ENCODE data around the gene GLIPR2.
"Not testable (repeated sequence)": the region's sequence is repeated elsewhere in the genome, so short reads cannot be mapped to it uniquely, and the experiment has no call there.

GLIPR2 gene

DNA sequence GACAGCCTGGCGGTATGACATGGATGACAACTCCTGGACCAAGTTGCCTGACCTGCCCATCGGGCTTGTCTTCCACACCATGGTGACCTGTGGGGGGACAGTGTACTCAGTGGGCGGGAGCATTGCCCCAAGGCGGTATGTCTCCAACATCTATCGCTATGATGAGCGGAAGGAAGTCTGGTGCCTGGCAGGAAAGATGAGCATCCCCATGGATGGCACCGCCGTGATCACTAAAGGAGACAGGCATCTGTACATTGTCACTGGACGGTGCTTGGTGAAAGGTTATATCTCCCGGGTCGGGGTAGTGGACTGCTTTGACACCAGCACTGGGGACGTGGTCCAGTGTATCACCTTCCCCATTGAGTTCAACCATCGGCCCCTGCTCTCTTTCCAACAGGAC is 34.0 kb downstream of the GLIPR2 start:
- no peak for DNase-seq
- TF ChIP-seq GATA1 (IDR thresholded peaks at IDR 0.05; ENCODE audit: low read depth, low read length) (no peak), POLR2A (IDR thresholded peaks at IDR 0.05; ENCODE audit: low read length) (no peak)

DNA sequence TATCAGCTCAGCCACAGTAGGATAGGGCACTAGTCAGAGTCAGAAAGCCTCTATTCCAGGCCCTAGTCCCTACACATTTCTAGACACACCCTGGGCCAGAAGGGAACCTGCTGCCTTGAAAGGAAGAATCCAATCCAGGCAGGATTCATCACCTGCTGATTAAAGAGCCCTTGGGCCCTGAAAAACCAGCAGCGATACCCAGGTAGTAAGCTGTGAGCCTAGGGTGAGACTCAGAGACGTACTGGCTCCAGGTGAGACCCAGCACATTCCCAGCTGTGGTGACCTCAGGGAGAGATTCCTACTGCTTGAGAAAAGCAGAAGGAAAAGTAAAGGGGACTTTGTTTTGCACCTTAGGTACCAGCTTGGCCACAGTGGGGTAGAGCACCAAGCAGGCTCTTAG is 37.3 kb downstream of the GLIPR2 start:
- TF ChIP-seq POLR2A (IDR thresholded peaks at IDR 0.05; ENCODE audit: low read length) (no peak), GATA1 (IDR thresholded peaks at IDR 0.05; ENCODE audit: low read depth, low read length) (no peak)
- no peak for DNase-seq

DNA sequence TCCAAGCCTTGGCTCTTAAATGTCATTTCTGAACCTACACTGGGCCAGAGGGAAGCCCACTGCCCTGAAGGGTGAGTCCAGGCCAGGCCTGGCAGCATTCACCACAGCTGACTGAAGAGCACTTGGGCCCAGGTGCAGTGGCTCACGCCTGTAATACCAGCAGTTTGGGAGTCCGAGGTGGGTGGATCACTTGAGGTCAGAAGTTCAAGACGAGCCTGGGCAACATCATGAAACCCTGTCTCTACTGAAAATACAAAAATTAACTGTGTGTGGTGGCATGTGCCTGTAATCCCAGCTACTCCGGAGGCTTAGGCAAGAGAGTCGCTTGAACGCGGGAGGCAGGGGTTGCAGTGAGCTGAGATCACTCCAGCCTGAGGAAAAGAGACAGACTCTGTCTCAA is 37.7 kb downstream of the GLIPR2 start:
- TF ChIP-seq GATA1 (IDR thresholded peaks at IDR 0.05; ENCODE audit: low read depth, low read length) (no peak), POLR2A (IDR thresholded peaks at IDR 0.05; ENCODE audit: low read length) (no peak)
- no peak for DNase-seq

DNA sequence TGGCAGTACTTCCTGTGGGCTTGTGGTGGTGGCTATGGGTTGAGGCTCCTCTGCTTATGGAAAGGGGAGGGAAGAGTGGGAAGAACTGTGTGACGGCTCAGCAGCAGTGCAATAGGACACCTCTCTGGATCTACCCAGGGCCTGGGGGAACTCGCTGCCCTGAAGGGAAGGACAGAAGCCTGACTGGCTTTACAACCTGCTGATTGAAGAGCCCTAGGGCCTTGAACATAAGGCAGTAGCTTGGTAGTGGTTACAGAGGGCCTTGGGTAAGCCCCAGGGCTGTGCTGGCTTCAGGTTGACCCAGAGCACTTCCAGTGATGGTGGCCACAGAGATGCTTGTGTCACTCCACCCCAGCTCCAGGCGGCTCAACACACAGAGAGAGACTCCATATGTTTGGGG is 38.2 kb downstream of the GLIPR2 start:
- no peak for TF ChIP-seq POLR2A (IDR thresholded peaks at IDR 0.05; ENCODE audit: low read length)
- TF ChIP-seq GATA1 (IDR thresholded peaks at IDR 0.05; ENCODE audit: low read depth, low read length), result no peak
- no peak for DNase-seq

DNA sequence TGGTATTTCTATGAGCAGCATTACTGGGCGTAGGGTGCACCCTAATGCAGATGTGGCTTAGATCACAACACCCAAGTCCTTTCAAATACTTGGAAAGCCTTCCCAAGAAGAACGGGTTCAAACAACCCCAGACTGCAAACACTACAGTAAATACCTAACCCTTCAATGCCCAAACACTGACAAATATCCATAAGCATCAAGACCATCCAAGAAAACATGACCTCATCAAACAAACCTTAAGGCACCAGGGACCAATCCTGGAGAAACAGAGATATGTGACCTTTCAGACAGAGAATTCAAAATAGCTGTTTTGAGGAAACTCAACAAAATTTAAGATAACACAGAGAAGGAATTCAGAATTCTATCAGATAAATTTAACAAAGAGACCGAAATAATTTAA is 38.7 kb downstream of the GLIPR2 start:
- DNase-seq, result not testable (repeated sequence)

DNA sequence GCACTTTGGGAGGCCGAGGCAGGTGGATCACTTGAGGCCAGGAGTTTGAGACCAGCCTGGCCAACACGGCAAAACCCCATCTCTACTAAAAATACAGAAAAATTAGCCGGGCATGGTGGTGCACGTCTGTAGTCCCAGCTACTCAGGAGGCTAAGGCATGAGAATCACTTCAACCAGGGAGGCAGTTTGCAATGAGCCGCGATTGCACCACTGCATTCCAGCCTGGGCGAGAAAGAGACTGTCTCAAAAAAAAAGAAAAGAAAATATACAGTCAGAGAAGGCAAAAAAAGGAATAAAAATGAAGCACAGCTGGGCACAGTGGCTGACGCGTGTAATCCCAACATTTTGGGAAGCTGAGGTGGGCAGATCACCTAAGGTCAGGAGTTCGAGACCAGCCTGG is 40.0 kb downstream of the GLIPR2 start:
- not testable (repeated sequence) for DNase-seq

DNA sequence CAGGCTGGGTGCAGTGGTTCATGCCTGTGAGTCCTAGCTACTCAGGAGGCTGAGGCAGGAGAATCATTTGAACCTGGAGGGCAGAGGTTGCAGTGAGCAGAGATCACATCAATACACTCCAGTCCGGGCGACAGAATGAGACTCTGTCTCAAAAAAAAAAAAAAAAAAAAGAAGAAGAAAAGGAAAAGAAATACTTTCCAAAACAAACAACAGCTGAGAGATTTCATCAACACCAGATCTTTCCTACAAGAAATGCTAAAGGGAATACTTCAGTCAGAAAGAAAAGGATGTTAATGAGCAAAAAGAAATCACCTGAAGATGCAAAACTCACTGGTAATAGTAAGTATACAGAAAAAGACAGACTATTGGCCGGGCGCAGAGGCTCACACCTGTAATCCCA is 41.0 kb downstream of the GLIPR2 start:
- TF ChIP-seq POLR2A (IDR thresholded peaks at IDR 0.05; ENCODE audit: low read length) (no peak), GATA1 (IDR thresholded peaks at IDR 0.05; ENCODE audit: low read depth, low read length) (no peak)
- DNase-seq, result no peak

DNA sequence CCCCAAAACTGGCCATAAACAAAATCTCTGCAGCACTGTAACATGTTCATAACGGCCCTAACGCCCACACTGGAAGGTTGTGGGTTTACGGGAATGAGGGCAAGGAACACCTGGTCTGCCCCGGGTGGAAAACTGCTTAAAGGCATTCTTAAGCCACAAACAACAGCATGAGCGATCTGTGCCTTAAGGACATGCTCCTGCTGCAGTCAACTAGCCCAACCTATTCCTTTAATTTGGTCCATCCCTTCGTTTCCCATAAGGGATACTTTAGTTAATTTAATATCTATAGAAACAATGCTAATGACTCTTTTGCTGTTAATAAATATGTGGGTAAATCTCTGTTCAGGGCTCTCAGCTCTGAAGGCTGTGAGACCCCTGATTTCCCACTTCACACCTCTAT is 43.7 kb downstream of the GLIPR2 start:
- DNase-seq, result not testable (repeated sequence)

DNA sequence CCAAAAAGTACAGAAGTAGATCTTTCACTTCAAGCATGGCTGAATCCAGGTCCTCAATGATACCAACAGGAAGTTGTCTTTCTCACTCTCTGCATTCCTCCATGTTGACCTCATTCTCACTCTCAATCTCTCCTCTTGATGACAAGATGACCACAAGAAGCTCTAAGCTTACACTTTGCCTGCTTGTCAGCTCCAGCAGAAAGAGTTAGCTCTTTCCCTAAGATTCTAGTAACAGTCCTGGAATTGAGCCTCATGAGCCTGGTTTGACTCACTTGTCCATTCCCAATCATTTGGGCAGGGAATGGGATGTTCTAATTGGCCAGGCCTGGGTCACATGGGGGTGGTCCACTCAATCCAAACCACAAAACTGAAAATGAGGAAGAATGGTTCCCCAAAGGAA is 50.9 kb downstream of the GLIPR2 start:
- no peak for TF ChIP-seq POLR2A (IDR thresholded peaks at IDR 0.05; ENCODE audit: low read length)
- no peak for DNase-seq

DNA sequence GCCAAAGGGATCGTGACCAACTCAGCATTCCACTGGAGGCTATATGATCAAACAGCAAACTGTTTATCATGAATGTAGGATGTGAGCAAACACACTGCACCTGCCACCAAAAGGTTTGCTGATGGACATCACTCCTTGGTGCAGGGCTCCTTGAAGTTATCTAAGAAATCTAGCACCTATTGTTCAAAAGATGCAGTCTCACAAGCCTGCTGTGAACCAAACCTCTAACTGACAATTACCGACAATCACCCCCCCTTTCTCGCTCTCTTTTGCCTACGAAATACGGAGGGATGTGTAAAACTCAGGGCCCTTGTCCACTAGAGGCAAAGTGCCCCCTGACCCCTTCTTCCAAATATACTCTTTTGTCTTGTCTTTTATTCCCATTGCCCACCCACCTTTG is 51.7 kb downstream of the GLIPR2 start:
- no peak for TF ChIP-seq GATA1 (IDR thresholded peaks at IDR 0.05; ENCODE audit: low read depth, low read length)
- no peak for TF ChIP-seq POLR2A (IDR thresholded peaks at IDR 0.05; ENCODE audit: low read length)
- DNase-seq, result no peak

DNA sequence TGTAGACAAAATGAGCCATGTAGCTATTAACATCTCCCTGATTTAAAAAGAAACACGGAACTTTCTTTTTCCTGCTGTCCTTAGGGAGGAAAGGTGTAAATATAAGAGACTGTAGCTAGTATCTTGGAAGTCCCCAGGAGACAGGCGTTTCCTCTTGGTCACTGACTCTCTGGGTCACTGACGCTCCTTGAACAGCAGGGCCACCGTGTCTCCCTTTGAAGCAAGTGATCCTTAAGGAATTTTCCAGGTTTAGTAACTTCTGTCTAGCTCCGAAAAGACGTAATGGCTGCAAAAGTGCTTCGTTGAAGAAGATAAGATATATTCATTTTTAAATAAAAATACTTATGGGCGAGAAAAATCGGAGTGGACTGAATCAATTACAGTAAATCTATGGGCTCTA is 53.4 kb downstream of the GLIPR2 start:
- no peak for TF ChIP-seq GATA1 (IDR thresholded peaks at IDR 0.05; ENCODE audit: low read depth, low read length)
- no peak for TF ChIP-seq POLR2A (IDR thresholded peaks at IDR 0.05; ENCODE audit: low read length)

DNA sequence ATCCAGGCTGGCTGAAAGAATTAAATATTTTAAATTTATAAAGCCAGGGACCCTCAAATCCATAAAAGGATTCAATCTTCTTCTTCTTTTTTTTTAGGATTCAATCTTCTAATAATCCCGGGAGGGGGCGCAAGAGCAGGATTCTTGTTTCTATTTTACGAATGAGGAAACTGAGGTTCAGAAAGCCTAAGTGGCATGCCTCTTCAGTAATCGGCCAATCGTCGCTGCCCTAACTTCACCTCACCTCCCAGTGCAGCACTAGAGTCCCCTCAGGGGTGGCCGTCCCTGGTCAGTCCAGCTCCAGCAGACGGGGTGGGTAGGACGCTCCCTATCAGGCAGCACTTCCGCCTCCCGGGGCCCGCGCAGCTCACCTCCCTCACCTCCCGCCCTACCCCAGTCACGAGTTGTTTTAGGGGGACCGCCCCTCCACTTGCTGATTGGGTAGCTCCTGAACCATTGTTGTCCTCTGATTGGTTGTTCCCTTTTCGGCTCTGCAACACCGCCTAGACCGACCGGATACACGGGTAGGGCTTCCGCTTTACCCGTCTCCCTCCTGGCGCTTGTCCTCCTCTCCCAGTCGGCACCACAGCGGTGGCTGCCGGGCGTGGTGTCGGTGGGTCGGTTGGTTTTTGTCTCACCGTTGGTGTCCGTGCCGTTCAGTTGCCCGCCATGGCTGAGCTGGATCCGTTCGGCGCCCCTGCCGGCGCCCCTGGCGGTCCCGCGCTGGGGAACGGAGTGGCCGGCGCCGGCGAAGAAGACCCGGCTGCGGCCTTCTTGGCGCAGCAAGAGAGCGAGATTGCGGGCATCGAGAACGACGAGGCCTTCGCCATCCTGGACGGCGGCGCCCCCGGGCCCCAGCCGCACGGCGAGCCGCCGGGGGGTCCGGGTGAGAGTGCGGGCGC is 54.1 kb downstream of the GLIPR2 start, which contains the start of gene CLTA:
Gene CLTA (plus strand): TSS at position 534 of the 902 bp plus-strand sequence. CDS start 136 bp downstream, at position 670.
- TF ChIP-seq POLR2A (IDR thresholded peaks at IDR 0.05; ENCODE audit: low read length) (peak; percentile 99), GATA1 (IDR thresholded peaks at IDR 0.05; ENCODE audit: low read depth, low read length) (no peak)
- DNase-seq, result peak; percentile 98

More for the DNA sequence above, 53.4 kb downstream of the GLIPR2 start:
- peak; percentile 29 to 50 for DNase-seq

DNA sequence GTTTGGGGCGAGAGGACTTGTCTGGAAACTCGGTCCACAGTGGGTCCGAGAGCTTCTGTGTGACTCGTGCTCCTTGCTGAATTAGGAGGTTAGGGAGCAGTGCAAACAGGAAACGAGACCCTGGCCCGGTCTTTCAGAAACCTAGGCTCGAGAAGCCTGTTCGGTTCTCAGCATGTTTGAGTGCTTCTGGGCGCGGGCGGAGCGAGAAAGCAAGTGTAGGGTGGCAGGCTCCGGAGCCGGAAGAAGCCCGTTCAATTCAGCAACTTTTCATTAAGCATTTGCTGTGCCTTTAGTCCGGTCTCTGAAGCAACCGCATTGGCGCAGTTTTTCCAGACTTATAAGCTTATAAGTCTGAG is 54.7 kb downstream of the GLIPR2 start:
- DNase-seq, result peak; percentile 66 to 74
- TF ChIP-seq POLR2A (IDR thresholded peaks at IDR 0.05; ENCODE audit: low read length) (no peak), GATA1 (IDR thresholded peaks at IDR 0.05; ENCODE audit: low read depth, low read length) (no peak)

DNA sequence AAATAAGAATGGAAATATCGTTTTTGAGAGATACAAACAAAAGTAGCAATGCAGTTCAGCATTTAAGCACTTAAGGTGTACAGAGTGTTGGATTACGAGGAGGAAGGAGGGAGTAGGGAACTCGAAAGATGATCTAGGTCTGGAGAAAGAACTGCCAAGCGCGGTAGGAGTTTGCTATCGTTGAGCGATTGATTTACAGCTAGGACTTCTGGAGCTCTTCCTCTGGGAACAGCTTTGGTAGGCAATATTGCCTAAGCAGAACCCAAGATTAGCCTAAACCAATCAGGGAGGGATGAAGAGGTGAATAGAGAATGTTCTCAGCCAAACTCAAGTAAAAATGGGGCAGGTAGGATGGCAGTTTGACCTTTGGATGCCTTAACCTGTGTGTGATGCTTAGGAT is 55.2 kb downstream of the GLIPR2 start:
- peak in 1 of 2 experiments; percentile 57 for DNase-seq
- TF ChIP-seq POLR2A (IDR thresholded peaks at IDR 0.05; ENCODE audit: low read length) (no peak), GATA1 (IDR thresholded peaks at IDR 0.05; ENCODE audit: low read depth, low read length) (no peak)

DNA sequence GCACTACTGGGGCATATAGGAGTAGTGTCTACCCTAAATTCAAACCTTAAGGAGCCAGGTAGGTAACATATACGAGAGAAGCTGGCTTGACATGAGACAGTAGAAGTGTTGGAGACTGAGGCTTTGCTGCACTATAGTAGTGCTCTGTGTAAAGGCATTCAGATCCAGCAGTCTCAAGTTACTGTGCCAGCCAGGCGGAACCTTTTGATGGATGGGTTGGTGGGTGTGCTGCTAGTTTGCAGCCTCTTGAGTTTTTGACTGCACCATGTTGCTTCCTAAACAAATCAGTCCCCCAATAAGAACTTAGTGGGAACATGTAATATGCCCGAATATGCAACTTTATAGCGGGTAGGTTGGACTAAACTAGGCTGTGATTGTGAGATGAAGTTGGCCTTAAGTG is 55.7 kb downstream of the GLIPR2 start:
- TF ChIP-seq POLR2A (IDR thresholded peaks at IDR 0.05; ENCODE audit: low read length) (no peak), GATA1 (IDR thresholded peaks at IDR 0.05; ENCODE audit: low read depth, low read length) (no peak)
- peak in 1 of 2 experiments; percentile 17 for DNase-seq

DNA sequence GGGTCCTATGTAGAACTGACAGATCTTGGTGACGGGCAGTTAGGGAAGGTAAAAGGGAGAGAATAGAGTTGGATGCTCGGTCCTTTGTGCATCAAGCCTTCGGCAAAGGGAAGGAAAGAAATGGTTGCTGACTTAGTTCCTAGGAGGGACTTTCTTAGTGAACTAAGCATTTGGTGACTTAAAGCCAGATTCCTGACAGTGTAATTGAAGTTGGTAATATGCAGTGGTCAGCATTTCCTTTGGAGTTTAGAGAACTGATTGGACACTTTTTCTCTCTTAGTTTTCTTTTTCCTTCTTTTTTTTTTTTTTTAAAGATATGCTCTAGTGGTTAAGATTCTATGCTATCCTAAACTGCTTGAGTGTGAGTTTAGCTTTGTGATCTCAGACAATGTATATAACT is 56.5 kb downstream of the GLIPR2 start:
- TF ChIP-seq POLR2A (IDR thresholded peaks at IDR 0.05; ENCODE audit: low read length), result no peak
- no peak for TF ChIP-seq GATA1 (IDR thresholded peaks at IDR 0.05; ENCODE audit: low read depth, low read length)
- no peak for DNase-seq

Data from erythroblast (primary cell).